ENCODE data around the gene VPS52.

DNA sequence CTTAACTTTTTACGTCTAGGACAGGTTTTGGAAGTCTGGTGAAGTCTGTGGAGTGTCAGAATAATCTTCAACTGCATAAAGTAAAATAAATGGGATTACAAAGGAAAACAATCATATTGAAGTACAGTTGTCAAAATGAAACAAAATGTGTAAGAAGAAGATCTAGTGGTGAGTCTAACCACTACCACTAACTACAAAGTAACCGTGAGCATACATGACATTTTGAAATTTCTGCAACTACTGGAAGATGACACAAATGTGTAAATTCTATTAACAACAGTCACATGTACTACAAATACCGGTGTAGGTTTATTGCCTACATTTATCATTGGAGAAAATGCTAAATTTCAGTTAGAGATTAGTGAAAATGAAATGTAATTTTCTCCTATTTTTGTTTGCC, 29.7 kb downstream of the VPS52 start:
- TF ChIP-seq, protein P1, sequence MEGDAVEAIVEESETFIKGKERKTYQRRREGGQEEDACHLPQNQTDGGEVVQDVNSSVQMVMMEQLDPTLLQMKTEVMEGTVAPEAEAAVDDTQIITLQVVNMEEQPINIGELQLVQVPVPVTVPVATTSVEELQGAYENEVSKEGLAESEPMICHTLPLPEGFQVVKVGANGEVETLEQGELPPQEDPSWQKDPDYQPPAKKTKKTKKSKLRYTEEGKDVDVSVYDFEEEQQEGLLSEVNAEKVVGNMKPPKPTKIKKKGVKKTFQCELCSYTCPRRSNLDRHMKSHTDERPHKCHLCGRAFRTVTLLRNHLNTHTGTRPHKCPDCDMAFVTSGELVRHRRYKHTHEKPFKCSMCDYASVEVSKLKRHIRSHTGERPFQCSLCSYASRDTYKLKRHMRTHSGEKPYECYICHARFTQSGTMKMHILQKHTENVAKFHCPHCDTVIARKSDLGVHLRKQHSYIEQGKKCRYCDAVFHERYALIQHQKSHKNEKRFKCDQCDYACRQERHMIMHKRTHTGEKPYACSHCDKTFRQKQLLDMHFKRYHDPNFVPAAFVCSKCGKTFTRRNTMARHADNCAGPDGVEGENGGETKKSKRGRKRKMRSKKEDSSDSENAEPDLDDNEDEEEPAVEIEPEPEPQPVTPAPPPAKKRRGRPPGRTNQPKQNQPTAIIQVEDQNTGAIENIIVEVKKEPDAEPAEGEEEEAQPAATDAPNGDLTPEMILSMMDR (IDR thresholded peaks at IDR 0.05; ENCODE audit: insufficient read depth, low read depth, low read length) = no peak
- TF ChIP-seq EZH2 (IDR thresholded peaks at IDR 0.05; ENCODE audit: insufficient read depth, low read length) = no peak

All from astrocyte (in vitro differentiated cells and primary cell).